ENCODE measurements around the gene NKAIN1.

DNA sequence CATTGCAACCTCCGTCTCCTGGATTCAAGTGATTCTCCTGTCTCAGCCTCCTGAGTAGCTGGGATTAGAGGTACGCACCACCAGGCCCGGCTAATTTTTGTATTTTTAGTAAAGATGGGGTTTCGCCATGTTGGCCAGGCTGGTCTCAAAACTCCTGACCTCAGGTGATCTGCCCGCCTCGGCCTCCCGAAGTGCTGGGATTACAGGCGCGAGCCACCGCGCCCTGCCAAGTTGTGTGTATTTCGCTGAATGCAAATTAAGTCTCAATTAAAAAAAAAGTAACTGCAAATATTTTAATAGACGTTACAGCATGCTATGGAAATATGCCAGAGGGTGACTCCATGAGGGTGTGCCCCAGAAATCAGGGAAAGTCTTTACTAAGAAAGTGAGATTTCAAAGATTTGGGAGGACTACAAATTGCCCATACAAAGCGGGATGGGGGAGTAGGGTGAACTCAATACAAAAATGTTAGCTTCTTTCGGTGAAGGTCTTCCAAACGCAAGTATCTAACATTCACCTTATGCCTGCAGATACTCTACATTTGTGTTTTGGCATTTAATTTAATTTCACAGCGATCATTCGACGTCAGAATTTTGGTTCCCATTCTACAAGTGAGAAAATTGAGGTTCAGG is 85.6 kb downstream of the NKAIN1 start:
- TF ChIP-seq, protein P1, sequence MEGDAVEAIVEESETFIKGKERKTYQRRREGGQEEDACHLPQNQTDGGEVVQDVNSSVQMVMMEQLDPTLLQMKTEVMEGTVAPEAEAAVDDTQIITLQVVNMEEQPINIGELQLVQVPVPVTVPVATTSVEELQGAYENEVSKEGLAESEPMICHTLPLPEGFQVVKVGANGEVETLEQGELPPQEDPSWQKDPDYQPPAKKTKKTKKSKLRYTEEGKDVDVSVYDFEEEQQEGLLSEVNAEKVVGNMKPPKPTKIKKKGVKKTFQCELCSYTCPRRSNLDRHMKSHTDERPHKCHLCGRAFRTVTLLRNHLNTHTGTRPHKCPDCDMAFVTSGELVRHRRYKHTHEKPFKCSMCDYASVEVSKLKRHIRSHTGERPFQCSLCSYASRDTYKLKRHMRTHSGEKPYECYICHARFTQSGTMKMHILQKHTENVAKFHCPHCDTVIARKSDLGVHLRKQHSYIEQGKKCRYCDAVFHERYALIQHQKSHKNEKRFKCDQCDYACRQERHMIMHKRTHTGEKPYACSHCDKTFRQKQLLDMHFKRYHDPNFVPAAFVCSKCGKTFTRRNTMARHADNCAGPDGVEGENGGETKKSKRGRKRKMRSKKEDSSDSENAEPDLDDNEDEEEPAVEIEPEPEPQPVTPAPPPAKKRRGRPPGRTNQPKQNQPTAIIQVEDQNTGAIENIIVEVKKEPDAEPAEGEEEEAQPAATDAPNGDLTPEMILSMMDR (IDR thresholded peaks at IDR 0.05; ENCODE audit: poor library complexity, severe bottlenecking): no peak
- no peak for TF ChIP-seq EZH2 (IDR thresholded peaks at IDR 0.05; ENCODE audit: borderline replicate concordance, insufficient read depth, low read length, poor library complexity, severe bottlenecking)
- TF ChIP-seq TAF1 (IDR thresholded peaks at IDR 0.05; ENCODE audit: low read depth): no peak
- TF ChIP-seq POLR2AphosphoS5 (IDR thresholded peaks at IDR 0.05): no peak
- no peak for TF ChIP-seq EP300 (conservative IDR thresholded peaks at IDR 0.05; ENCODE audit: poor library complexity, severe bottlenecking)

Data from neural cell (in vitro differentiated cells).